Measurements from ENCODE around the gene GAGE10. TPM values are rescaled to one million over a fixed set of nuclear protein-coding genes. Genes with fewer than 3 reads are reported as not detected.

The GAGE10 gene
- total RNA-seq, 1 donor from 2014 or later = not detected

DNA sequence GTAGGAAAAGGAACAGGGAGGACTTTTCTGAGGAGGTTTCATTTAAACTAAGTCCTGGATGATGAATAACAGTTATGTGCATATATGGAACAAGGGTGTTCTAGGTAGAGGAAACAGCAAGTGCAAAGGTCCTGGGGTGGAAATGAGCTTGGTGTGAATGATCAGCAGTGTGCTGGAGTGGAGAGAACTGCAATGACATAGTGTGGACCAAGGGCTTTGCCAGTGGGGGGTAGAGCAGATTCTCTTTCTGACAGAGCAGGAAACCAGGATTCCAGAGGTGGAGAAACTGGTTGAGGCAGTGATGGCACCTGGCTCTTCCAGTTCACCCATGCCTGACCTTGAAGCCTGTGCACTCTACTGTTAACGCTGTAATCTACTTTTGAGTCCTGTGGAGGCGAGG, 32.1 kb upstream of the GAGE10 start:
- Mint-ChIP-seq H3K27me3 (no peaks in the 10 kb centered on the region), H3K36me3 (ENCODE audit: insufficient read depth) (peaks cover 10% of the 10 kb centered on the region), H3K4me3 (ENCODE audit: low read depth) (peak overlapping the region; percentile 66), H3K27ac (peak overlapping the region; percentile 55), H3K9me3 (ENCODE audit: low read depth) (peaks cover 21% of the 10 kb centered on the region), H3K4me1 (ENCODE audit: low read depth) (peaks cover 20% of the 10 kb centered on the region)
- TF ChIP-seq, protein P1, sequence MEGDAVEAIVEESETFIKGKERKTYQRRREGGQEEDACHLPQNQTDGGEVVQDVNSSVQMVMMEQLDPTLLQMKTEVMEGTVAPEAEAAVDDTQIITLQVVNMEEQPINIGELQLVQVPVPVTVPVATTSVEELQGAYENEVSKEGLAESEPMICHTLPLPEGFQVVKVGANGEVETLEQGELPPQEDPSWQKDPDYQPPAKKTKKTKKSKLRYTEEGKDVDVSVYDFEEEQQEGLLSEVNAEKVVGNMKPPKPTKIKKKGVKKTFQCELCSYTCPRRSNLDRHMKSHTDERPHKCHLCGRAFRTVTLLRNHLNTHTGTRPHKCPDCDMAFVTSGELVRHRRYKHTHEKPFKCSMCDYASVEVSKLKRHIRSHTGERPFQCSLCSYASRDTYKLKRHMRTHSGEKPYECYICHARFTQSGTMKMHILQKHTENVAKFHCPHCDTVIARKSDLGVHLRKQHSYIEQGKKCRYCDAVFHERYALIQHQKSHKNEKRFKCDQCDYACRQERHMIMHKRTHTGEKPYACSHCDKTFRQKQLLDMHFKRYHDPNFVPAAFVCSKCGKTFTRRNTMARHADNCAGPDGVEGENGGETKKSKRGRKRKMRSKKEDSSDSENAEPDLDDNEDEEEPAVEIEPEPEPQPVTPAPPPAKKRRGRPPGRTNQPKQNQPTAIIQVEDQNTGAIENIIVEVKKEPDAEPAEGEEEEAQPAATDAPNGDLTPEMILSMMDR (IDR thresholded peaks at IDR 0.05; ENCODE audit: unreplicated experiment) = no peak
- DNase-seq (ENCODE audit: low spot score, unreplicated experiment) = no peak

DNA sequence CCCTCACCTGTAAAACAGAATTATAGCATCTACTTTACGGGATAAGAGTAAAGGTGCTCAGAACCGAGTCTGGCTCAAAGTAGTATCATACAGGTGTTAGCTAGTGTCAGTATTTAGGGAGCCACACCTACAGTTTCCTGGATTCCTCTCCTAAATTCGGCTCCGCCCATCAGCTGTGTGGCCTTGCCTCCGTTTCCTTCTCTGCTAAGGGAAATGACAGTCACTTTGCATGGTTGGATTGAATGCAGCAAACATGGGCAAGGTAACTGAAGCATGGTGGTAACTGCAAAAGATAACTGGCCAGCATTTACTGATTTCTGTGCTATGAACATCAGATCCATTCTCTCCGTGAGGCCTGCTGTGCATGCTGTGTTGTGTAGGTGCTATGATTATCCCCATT, 31.0 kb upstream of the GAGE10 start:
- no peak for DNase-seq (ENCODE audit: low spot score, unreplicated experiment)
- H3K36me3 Mint-ChIP-seq (ENCODE audit: insufficient read depth) = peaks cover 10% of the 10 kb centered on the region
- TF ChIP-seq, protein P1 (IDR thresholded peaks at IDR 0.05; ENCODE audit: unreplicated experiment) = no peak
- peak overlapping the region; percentile 78 for H3K27ac Mint-ChIP-seq
- H3K27me3 Mint-ChIP-seq = no peaks in the 10 kb centered on the region
- H3K4me3 Mint-ChIP-seq (ENCODE audit: low read depth) = no peak overlapping the region
- H3K9me3 Mint-ChIP-seq (ENCODE audit: low read depth) = peaks cover 18% of the 10 kb centered on the region
- peaks cover 21% of the 10 kb centered on the region for H3K4me1 Mint-ChIP-seq (ENCODE audit: low read depth)

DNA sequence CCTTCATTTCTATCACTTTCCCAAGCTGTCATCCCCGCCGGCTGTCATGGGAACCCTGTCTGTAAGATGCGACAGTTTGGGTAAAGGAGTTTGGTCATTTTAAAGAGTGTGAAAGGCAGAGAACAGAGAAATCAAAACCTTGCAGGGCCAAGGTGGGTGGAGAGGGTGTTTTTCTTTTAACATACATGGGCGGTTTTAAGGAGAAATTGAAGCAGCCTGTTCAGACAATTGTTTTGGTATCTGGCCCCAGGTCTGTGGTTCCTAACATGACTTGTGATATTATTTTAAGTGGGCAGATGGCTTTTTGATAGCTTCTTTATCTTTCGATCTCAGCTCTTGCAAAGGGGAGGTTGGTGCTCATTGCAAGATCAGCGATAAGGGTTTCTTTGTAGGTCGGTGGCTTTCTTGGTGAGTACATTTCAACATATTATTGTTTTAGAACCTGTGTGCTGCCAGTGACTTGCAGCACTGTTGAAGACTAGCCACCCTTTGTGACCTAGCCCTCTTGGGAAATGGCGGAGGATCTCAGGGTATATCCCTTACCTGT, 30.2 kb upstream of the GAGE10 start:
- TF ChIP-seq, protein P1 (IDR thresholded peaks at IDR 0.05; ENCODE audit: unreplicated experiment) = no peak
- H3K4me1 Mint-ChIP-seq (ENCODE audit: low read depth) = peaks cover 26% of the 10 kb centered on the region
- no peaks in the 10 kb centered on the region for H3K27me3 Mint-ChIP-seq
- H3K9me3 Mint-ChIP-seq (ENCODE audit: low read depth) = peaks cover 12% of the 10 kb centered on the region
- H3K36me3 Mint-ChIP-seq (ENCODE audit: insufficient read depth) = peaks cover 10% of the 10 kb centered on the region
- H3K27ac Mint-ChIP-seq = no peak overlapping the region
- DNase-seq (ENCODE audit: low spot score, unreplicated experiment) = no peak
- H3K4me3 Mint-ChIP-seq (ENCODE audit: low read depth) = no peak overlapping the region

DNA sequence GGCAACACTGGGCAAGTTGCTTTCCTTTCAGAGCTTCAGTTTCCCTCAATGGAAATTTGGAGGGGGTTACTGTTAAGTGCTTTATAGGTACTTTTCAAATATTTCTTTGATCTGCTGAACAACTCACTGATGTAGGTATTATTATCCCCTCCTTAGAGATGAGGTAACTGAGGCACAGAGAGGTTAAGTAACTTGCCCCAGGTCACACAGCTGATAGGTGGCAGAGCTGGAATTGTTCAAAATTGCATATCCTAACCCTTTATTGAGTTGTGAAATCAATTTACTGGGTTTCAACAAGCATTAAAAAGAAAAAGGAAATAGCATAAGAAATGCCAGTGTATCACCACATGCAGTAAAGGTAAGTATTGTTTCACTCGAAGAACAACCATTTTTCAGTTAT, 27.2 kb upstream of the GAGE10 start:
- peaks cover 23% of the 10 kb centered on the region for H3K4me1 Mint-ChIP-seq (ENCODE audit: low read depth)
- H3K36me3 Mint-ChIP-seq (ENCODE audit: insufficient read depth) = peaks cover 6% of the 10 kb centered on the region
- H3K27me3 Mint-ChIP-seq = no peaks in the 10 kb centered on the region
- no peak overlapping the region for H3K4me3 Mint-ChIP-seq (ENCODE audit: low read depth)
- no peak overlapping the region for H3K27ac Mint-ChIP-seq
- H3K9me3 Mint-ChIP-seq (ENCODE audit: low read depth) = peaks cover 10% of the 10 kb centered on the region
- no peak for DNase-seq (ENCODE audit: low spot score, unreplicated experiment)
- TF ChIP-seq, protein P1 (IDR thresholded peaks at IDR 0.05; ENCODE audit: unreplicated experiment) = no peak

DNA sequence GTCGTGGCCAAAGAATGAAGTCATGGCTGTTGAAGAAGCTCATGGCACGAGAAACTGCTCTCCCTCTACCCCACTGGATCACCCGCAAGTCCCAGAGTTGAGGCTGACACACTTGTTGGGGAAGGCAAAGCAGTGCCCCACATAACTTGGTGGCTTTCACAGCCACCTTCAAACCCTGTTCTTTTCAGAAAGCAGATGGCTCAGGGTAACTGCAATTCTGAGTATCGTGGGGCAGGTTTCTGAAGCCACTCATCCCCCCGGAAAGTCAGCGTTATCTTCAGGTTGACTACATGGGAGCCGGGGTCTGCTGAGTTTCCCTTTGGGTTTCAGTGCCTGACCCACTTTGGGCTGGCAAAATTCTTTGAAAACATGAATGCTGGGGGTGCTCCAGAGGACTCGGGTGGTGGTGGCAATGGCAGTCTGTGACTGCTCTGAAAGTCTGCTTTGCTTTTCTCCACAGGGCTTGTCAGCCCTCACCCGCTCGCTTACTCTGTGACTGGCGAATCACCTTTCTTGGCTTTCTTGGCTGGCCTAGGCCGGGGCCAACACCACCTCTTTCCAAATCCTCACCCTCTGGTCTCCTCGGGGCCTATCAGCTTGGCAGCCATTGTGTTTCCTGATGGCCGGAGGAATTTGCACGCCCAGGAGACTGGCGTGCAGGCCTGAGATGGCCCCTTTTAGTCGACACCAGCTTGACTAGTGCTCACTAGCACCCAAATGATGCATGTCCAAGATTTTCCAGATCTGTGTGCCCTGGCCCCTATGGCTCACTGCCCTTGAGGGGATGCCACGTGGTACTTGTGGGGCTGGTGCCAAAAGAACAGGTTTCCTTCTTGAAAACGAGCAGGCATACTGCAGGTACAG, 26.5 kb upstream of the GAGE10 start:
- Mint-ChIP-seq H3K36me3 (ENCODE audit: insufficient read depth) (peaks cover 5% of the 10 kb centered on the region), H3K4me3 (ENCODE audit: low read depth) (no peak overlapping the region), H3K9me3 (ENCODE audit: low read depth) (peaks cover 9% of the 10 kb centered on the region), H3K4me1 (ENCODE audit: low read depth) (peaks cover 18% of the 10 kb centered on the region), H3K27ac (peak overlapping the region; percentile 37), H3K27me3 (no peaks in the 10 kb centered on the region)
- TF ChIP-seq, protein P1 (IDR thresholded peaks at IDR 0.05; ENCODE audit: unreplicated experiment) = no peak
- DNase-seq (ENCODE audit: low spot score, unreplicated experiment) = no peak

All from progenitor cell of endocrine pancreas (in vitro differentiated cells).